ENCODE results near the gene CACNA1C. TPM values are rescaled to one million over a fixed set of nuclear protein-coding genes. Genes with fewer than 3 reads are reported as not detected.

The CACNA1C gene
- total RNA-seq, 4 donors from 2014 or later, result 5.2 to 12.9 (median 6.3) TPM

GRCh38 chr12:2285462-2285861 is 232.7 kb downstream of the CACNA1C start:
- H3K27me3 ChIP-seq, result no peaks in the 10 kb centered on the region
- no peaks in the 10 kb centered on the region for H3K36me3 ChIP-seq
- peak overlapping the region in 2 of 4 donors; percentile 22 to 67 for H3K27ac ChIP-seq
- TF ChIP-seq CTCF (IDR thresholded peaks at IDR 0.05) (no peak), EP300 (IDR thresholded peaks at IDR 0.05) (no peak), POLR2A (IDR thresholded peaks at IDR 0.05) (no peak)
- H3K4me1 ChIP-seq, result peaks cover 0 to 52% (median 24%) of the 10 kb centered on the region in 4 donors
- no peak for DNase-seq (ENCODE audit: low spot score in 2 of 2)
- H3K4me3 ChIP-seq, result no peak overlapping the region
- H3K9me3 ChIP-seq, result no peaks in the 10 kb centered on the region
- 91 to 93% methylated on average over 14 of the region's 14 CpGs for WGBS, 2 donors

- DNase-seq (ENCODE audit: low spot score in 2 of 2), result no peak
- 75 to 77% methylated on average over 5 of the region's 5 CpGs for WGBS, 2 donors
- Histone ChIP-seq H3K4me3 (no peak overlapping the region), H3K27me3 (no peaks in the 10 kb centered on the region), H3K4me1 (peaks cover 0 to 52% (median 24%) of the 10 kb centered on the region in 4 donors), H3K27ac (peak overlapping the region in 2 of 4 donors; percentile 67 to 68), H3K36me3 (no peaks in the 10 kb centered on the region), H3K9me3 (no peaks in the 10 kb centered on the region)
- no peak for TF ChIP-seq EP300 (IDR thresholded peaks at IDR 0.05)
- TF ChIP-seq CTCF (IDR thresholded peaks at IDR 0.05), result no peak
- TF ChIP-seq POLR2A (IDR thresholded peaks at IDR 0.05), result no peak
Measured at GRCh38 chr12:2286047-2286446, 233.3 kb downstream of the CACNA1C start.

GRCh38 chr12:2286461-2287131 is 233.8 kb downstream of the CACNA1C start:
- 47 to 55% methylated on average over 9 of the region's 9 CpGs for WGBS, 2 donors
- Histone ChIP-seq H3K27ac (peak overlapping the region in 2 of 4 donors; percentile 67 to 75), H3K27me3 (no peaks in the 10 kb centered on the region), H3K9me3 (no peaks in the 10 kb centered on the region), H3K36me3 (no peaks in the 10 kb centered on the region), H3K4me3 (no peak overlapping the region), H3K4me1 (peaks cover 0 to 52% (median 24%) of the 10 kb centered on the region in 4 donors)
- TF ChIP-seq CTCF (IDR thresholded peaks at IDR 0.05) (no peak), EP300 (IDR thresholded peaks at IDR 0.05) (peak in 1 of 2 donors; percentile 21), POLR2A (IDR thresholded peaks at IDR 0.05) (no peak)
- DNase-seq (ENCODE audit: low spot score in 2 of 2), result no peak

- no peak for DNase-seq (ENCODE audit: low spot score in 2 of 2)
- Histone ChIP-seq H3K27me3 (no peaks in the 10 kb centered on the region), H3K36me3 (no peaks in the 10 kb centered on the region), H3K27ac (peak overlapping the region in 2 of 4 donors; percentile 67 to 75), H3K4me3 (no peak overlapping the region), H3K9me3 (no peaks in the 10 kb centered on the region), H3K4me1 (peaks cover 0 to 52% (median 24%) of the 10 kb centered on the region in 4 donors)
- WGBS, 2 donors, result 51 to 61% methylated on average over 12 of the region's 12 CpGs
- peak in 1 of 2 donors; percentile 27 for TF ChIP-seq EP300 (IDR thresholded peaks at IDR 0.05)
- TF ChIP-seq CTCF (IDR thresholded peaks at IDR 0.05), result no peak
Measured at GRCh38 chr12:2287151-2287550, 234.4 kb downstream of the CACNA1C start.

GRCh38 chr12:2287589-2287988 is 234.8 kb downstream of the CACNA1C start:
- Histone ChIP-seq H3K9me3 (no peaks in the 10 kb centered on the region), H3K4me3 (no peak overlapping the region), H3K27me3 (no peaks in the 10 kb centered on the region), H3K4me1 (peaks cover 0 to 52% (median 24%) of the 10 kb centered on the region in 4 donors), H3K36me3 (no peaks in the 10 kb centered on the region), H3K27ac (peak overlapping the region in 2 of 4 donors; percentile 13 to 67)
- DNase-seq (ENCODE audit: low spot score in 2 of 2), result no peak
- WGBS, 2 donors, result 74 to 84% methylated on average over 5 of the region's 5 CpGs
- no peak for TF ChIP-seq CTCF (IDR thresholded peaks at IDR 0.05)
- TF ChIP-seq EP300 (IDR thresholded peaks at IDR 0.05), result no peak

Measured in tibial nerve (tissue), 4 donors.